HG02970 (cell line): Measurements from ENCODE around the gene TELO2.

ENCODE experiments used
- ATAC-seq: cut with Tn5 transposase; IDR thresholded peaks from one replicate; pipeline ENCODE4 v1.9.1; 2021; ENCODE audit warnings: mild to moderate bottlenecking, moderate library complexity, moderate number of reproducible peaks; ENCODE audit not compliant: unreplicated experiment, low FRiP score

Gene TELO2

GRCh38 chr16:1492923-1493745, at the start of gene TELO2:
Gene TELO2 (plus strand): TSS chr16:1493360. CDS start chr16:1494282, 922 bp downstream.
- peak; percentile 64 for ATAC-seq

- ATAC-seq = no peak
Measured at GRCh38 chr16:1443403-1443973, 49.7 kb upstream of the TELO2 start.

- ATAC-seq = no peak
Measured at GRCh38 chr16:1443980-1444729, 49.0 kb upstream of the TELO2 start, which contains the start of gene CCDC154. Gene CCDC154 (minus strand): TSS chr16:1444556. CDS start chr16:1444322, 234 bp downstream.

DNA sequence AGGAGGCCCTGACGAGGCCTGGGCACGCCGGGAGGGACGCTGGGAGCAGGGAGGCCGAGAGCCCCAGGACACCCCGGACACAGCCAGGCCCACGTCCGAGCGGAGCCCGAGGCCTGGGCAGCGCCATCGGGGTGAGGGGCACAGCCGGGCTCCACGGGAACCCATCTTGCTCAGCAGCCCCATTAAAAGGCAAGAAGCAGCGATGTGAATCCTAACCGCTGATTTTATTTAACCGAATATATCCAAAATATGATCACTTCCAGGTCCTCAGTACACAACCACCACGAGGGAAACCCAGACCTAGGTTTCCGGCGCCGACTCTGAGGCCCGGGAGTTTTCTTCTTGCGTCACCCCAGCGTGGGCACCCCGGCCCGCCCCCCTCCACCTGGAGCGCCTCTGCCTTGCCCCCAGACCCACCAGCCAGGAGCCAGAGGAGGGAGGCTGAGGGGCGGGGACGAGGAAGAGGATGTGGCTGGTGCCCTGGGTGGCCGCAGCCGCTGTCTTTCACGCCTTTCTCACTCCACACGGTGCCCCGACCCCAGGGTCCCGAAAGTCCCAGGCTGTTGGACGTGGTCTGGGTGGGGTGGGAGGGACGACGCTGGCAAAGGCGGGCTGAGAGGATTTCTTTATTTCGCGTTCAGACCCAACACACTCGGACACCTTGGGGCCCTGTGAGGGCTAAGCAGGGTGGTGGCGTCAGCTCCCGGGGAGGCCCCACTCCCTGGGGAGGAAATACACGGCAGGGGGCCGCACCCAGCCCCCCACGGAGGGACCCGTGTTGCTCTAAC, 48.2 kb upstream of the TELO2 start:
- ATAC-seq = no peak

DNA sequence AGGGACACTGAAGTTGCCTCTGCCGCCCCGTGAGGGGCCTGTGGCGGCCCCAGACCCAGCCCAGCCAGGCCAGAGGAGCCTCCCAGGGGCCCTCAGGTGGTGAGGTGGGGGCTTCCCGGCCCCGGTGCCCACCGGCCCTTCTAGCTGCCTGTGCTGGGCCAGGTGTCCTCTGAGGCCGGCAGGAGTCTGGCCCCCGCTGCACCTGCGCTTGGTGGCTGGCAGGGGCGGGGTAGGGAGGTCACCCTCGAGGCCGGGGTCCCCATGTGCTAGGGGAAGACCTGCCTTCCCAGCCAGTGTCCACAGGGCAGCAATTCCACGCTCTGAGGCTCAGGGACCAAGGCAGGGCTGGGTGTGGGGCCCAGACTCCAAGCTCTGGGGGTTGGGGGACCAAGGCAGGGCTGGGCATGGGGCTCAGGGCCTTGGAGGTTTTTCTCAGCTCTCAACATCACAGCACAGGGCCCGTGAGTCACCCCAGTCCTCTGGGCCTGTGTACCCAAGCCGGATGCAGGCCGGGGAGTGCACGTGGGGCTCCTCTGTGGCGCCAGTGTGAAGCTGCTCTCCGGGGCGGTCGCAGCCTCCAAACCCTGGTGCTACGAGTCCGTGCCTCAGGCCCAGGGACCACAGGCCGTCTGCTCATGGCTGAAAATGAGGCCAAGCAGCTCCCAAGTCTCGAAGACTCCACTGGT, 47.5 kb upstream of the TELO2 start:
- no peak for ATAC-seq

- ATAC-seq = no peak
Measured at GRCh38 chr16:1446296-1447080, 46.7 kb upstream of the TELO2 start.

- no peak for ATAC-seq
Measured at GRCh38 chr16:1447965-1448364, 45.2 kb upstream of the TELO2 start.

GRCh38 chr16:1448536-1449116, 44.5 kb upstream of the TELO2 start:
- no peak for ATAC-seq

- no peak for ATAC-seq
Measured at GRCh38 chr16:1449201-1449788, 43.9 kb upstream of the TELO2 start.

GRCh38 chr16:1450218-1450617, 42.9 kb upstream of the TELO2 start:
- ATAC-seq = no peak

DNA sequence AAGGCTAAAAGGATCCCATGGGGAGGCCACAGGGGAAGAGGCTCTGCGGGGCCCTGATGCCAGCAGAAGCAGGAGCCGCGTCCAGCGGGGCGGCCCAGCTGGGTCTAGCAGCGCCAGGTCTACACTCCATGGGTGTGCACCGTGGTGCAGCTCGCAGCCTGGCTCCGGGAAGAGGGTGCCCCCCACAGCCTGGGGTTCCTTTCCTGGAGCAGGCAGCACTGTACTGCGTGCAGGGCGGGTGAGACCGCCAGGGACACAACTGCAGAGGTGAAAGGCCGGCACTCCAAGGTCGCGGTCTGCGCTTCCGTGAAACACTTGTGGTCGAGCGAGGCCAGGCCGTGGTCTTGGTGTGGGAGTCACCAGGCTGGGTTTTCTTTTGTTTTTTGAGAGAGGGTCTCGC, 42.3 kb upstream of the TELO2 start:
- ATAC-seq = no peak

- no peak for ATAC-seq
Measured at GRCh38 chr16:1451702-1452392, 41.3 kb upstream of the TELO2 start.

GRCh38 chr16:1452530-1452929, 40.6 kb upstream of the TELO2 start:
- no peak for ATAC-seq

- no peak for ATAC-seq
Measured at GRCh38 chr16:1453316-1453715, 39.8 kb upstream of the TELO2 start.

DNA sequence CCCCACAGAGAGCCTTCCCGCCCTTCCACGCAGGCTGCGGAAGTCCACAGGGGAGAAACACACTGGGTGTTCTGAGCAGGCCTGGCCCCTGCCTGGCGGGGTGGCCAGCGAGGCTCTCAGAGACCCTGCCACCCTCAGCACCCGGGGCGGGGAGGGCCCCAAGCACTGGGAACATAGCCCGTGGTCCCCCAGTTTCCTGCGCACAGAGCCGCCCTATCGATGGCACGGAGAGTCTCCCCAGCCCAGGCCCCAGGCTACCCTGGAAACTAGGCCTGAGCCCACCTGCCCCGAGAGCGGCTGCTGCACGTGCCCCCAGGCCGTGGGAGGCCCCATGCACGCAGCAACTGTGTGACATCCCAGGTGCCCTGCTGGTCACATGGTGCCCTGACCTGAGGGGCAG, 38.6 kb upstream of the TELO2 start:
- ATAC-seq = no peak

- no peak for ATAC-seq
Measured at GRCh38 chr16:1455190-1456171, 37.7 kb upstream of the TELO2 start.

DNA sequence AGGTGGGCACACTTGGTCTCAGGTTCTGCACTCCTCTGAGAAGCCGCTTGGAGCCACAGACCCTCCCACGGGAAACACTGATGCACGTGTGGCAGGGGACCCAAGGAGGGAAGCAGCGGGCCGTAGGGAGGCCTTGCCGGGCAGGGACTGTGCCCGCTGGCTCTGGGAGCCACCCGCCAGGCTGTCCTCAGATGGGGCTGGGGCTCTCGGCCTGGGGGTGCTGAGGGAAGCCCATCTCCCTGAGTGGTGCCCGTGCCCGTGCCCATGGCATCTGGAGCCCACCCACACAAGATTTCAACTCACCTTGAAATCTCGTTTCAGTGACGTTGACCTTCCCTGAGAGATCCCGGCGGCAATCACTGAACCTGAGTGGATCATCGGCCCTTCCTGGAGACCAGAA, 36.2 kb upstream of the TELO2 start:
- ATAC-seq = no peak
